AG04449 (cell line): Measurements from ENCODE around the gene VPS4A.

Experiments
- CTCF ChIA-PET: fragments of 350-600 bp; formaldehyde crosslinking; extraction: SDS; loops from one replicate; lab custom pipeline; 2021; ENCODE audit warnings: antibody characterized with exemption; lab: Yijun Ruan, JAX
- POLR2A ChIA-PET: fragments of 400-600, 350-600 bp; formaldehyde crosslinking; extraction: SDS; loops from one replicate; lab custom pipeline; 2020; ENCODE audit warnings: antibody characterized with exemption, inconsistent platforms; lab: Yijun Ruan, JAX
- DNase-seq: peaks from one replicate; pipeline ENCODE4 v3.0.0-alpha.2; 2010; ENCODE audit warnings: low read depth, low spot score
- H3K4me3 ChIP-seq: 2 replicates; pipeline ENCODE4 v1.5.1; 2011; ENCODE audit warnings: low read depth, mild to moderate bottlenecking, control low read depth, low read length
- TF ChIP-seq, protein P1 (sequence below): IDR thresholded peaks from one replicate; pipeline ENCODE4 v1.5.1; 2011; ENCODE audit warnings: mild to moderate bottlenecking, moderate library complexity, low read length, control low read depth, inconsistent platforms; ENCODE audit not compliant: insufficient read depth; ENCODE audit errors: missing control alignments

VPS4A gene

GRCh38 chr16:69326172-69326873 is 15.2 kb downstream of the VPS4A start:
- TF ChIP-seq, protein P1, sequence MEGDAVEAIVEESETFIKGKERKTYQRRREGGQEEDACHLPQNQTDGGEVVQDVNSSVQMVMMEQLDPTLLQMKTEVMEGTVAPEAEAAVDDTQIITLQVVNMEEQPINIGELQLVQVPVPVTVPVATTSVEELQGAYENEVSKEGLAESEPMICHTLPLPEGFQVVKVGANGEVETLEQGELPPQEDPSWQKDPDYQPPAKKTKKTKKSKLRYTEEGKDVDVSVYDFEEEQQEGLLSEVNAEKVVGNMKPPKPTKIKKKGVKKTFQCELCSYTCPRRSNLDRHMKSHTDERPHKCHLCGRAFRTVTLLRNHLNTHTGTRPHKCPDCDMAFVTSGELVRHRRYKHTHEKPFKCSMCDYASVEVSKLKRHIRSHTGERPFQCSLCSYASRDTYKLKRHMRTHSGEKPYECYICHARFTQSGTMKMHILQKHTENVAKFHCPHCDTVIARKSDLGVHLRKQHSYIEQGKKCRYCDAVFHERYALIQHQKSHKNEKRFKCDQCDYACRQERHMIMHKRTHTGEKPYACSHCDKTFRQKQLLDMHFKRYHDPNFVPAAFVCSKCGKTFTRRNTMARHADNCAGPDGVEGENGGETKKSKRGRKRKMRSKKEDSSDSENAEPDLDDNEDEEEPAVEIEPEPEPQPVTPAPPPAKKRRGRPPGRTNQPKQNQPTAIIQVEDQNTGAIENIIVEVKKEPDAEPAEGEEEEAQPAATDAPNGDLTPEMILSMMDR: no peak
- DNase-seq: no peak
- POLR2A ChIA-PET: interaction anchor here (0.5 kb wide), 1 partner anchor 8 kb away, joined by 3 read pairs; no protein-coding TSS in a partner anchor
- H3K4me3 ChIP-seq: no peak overlapping the region
- CTCF ChIA-PET: interaction anchor here (0.6 to 8.9 kb wide), 9 partner anchors 10 to 429 kb away, joined by 3 to 52 read pairs (median 3); partner anchors contain the start of gene NOB1

DNA sequence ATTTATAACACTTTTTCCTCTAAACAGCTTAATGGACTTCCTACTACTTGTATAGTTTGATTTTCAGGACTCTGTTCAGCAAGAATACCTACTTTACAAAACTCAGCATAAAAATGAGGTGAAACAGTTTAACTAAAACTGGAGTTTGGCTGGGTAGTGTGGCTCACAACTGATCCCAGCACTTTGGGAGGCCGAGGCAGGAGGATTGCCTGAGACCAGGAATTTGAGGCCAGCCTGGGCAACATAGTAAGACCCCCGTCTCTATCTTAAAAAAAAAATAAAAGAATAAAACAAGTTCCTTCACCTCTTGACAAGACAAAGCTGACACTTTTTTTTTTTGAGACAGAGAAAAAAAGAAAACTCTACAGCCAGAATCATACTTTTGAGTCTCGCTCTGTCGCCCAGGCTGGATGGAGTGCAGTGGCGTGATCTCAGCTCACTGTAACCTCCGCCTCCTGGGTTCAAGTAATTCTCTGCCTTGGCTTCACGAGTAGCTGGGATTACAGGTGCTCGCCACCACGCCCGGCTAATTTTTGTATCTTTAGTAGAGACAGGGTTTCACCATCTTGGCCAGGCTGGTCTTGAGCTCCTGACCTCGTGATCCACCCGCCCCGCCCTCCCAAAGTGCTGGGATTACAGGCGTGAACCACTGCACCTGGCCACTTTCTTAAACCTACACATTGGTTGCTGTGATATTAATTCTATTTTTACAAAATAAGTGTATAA is 16.6 kb downstream of the VPS4A start:
- ChIA-PET CTCF (interaction anchor here (1.0 to 8.9 kb wide), 9 partner anchors 9 to 427 kb away, joined by 3 to 52 read pairs (median 4); partner anchors contain the start of gene NOB1), POLR2A (no interaction called here)
- H3K4me3 ChIP-seq: no peak overlapping the region
- DNase-seq: no peak
- TF ChIP-seq, protein P1: no peak

DNA sequence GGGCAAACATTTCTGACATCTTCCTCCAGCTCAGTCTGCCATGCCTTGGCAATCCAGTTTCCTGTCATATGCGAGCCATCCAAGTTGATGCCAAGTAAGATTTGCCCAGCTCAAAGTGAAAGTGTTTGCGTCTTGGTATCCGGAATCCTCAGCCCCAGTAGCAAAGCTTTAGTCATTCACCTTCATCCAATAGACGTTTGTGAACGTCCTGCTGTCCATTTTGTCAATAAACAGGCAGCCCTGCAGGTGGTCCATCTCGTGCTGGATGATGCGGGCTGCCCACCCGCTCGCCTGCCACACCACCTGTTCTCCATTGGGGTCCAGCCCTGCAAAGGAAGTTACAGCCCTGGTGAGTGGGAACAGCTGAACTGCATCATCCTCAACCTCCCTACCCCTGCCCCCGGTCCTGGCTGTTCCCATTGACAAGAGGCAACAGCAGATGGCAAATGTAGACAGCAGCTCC is 17.7 kb downstream of the VPS4A start:
- DNase-seq: no peak
- ChIA-PET CTCF (interaction anchor here (1.3 to 8.9 kb wide), 6 partner anchors 10 to 426 kb away, joined by 4 to 52 read pairs (median 6); partner anchors contain the start of genes COG8, NIP7 and NOB1), POLR2A (interaction anchor here (1.1 kb wide), 1 partner anchor 9 kb away, joined by 3 read pairs; no protein-coding TSS in a partner anchor)
- H3K4me3 ChIP-seq: peak overlapping the region; percentile 83
- TF ChIP-seq, protein P1: no peak

GRCh38 chr16:69329369-69330285 is 18.5 kb downstream of the VPS4A start:
- H3K4me3 ChIP-seq: peak overlapping the region; percentile 83
- DNase-seq: no peak
- ChIA-PET CTCF (interaction anchor here (0.7 to 8.9 kb wide), 10 partner anchors 9 to 483 kb away, joined by 3 to 52 read pairs (median 4); partner anchors contain the start of genes COG8, NIP7 and NOB1), POLR2A (interaction anchor here (0.5 to 1.3 kb wide), 4 partner anchors 9 to 197 kb away, joined by 3 to 5 read pairs (median 3); partner anchors contain the start of genes CHTF8, COG8, NIP7 and UTP4)
- TF ChIP-seq, protein P1: no peak

GRCh38 chr16:69330286-69331109 is 19.3 kb downstream of the VPS4A start, which contains the start of gene PDF:
Gene PDF (minus strand): TSS chr16:69330588. CDS start chr16:69330570, 18 bp downstream.
- H3K4me3 ChIP-seq: peak within 1 kb of the TSS; percentile 83
- TF ChIP-seq, protein P1: no peak
- CTCF ChIA-PET: interaction anchor here (0.7 to 8.9 kb wide), 6 partner anchors 8 to 484 kb away, joined by 3 to 52 read pairs (median 6); partner anchors contain the start of genes COG8 and NIP7
- POLR2A ChIA-PET: interaction anchor here (0.5 to 1.3 kb wide), 3 partner anchors 14 to 198 kb away, joined by 3 to 5 read pairs (median 3); partner anchors contain the start of genes CHTF8 and UTP4
- DNase-seq: peak; percentile 29
